HG03280 (cell line): ENCODE data around the gene EBF3.

Experiments
- ATAC-seq: cut with Tn5 transposase; IDR thresholded peaks from one replicate; pipeline ENCODE4 v1.9.1; 2021; ENCODE audit warnings: mild to moderate bottlenecking, moderate library complexity; ENCODE audit not compliant: unreplicated experiment

EBF3 gene

DNA sequence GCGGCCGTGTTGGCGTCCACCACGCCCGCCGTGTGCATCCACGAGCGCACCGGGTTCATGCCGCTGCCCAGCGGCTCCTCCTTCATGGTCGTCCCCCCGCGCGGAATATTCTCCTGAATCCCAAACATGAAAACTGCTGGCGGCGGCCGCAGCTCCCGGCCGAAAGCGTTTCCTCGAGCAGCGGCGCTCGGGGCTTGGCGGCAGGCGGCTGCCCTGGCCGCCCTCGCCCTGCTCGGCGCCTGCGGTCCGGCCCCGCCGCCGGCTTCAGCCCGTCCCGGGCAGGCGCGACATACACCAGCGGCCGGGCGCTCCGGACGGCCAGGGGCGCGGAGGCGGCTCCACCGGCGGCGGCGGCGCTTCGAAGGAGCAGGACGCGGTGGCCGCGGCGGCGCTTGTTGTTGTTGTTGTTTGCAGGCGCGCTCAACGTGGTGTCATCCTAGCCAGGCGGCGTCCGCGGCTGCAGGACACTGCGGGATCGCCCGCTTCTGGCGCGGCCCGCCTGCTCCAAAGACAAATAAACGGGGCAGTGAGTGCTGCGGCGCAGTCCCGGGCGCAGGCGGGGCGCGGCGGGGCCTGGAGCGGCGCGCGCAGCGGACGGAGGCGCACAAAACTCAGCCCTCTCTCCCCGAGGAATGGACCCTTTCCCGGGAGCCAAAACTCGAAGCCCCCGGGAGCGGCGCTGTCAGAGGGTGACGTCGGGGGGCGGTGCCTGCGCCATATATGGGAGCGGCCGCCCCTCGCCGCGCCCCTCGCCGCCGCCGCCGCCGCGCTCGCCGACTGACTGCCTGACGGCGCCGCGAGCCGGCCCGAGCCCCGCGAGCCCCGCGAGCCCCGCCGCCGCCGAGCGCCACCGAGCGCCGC lies at the start of gene EBF3:
TSS of gene EBF3 (minus strand) at position 634 of the 861 bp plus-strand sequence. CDS start at position 128, 506 bp downstream.
- no peak for ATAC-seq

DNA sequence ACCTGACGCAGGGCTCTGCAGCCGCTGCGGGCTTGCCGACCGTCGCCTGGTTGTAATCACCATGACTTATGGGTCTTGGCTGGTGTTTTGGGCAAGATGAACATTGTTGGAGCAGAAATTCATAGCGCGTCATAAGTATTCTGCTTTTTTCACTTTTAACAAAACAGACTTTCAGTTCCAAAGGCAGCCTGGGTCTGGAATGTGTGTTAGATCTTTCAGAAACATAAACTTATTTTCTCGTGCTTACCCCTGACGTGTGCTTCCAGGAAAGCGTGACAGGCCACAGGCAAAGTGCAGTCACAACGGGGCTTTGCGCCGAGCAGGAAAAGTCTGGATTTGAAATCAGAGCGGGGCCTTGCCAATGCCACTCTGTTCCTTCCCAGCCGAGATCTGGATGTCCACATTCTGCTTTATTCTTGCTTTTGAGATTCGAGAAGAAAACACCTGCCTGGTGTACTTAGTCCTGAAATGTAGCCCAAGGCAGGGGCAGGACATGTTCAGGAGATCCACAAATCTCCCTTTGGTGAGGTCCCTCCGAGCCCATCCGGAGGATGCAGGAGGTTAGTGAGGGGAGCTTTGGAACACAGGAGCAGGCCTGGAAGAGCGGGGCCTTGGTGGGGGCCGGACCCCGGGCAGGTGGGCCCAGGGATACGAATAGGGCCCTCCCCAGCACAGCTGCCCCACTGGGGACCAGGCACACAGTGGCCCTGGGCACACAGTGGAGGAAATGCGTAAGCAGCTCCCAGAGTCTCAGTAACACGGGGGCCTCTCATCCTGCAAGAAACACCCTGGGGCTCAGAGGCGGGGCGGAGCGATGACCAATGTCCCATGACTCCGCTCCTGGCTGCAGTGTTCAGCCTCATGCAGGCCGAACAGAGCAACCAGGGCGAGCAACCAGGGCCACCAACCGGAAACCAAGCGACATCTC lies 49.5 kb upstream of the EBF3 start:
- no peak for ATAC-seq

DNA sequence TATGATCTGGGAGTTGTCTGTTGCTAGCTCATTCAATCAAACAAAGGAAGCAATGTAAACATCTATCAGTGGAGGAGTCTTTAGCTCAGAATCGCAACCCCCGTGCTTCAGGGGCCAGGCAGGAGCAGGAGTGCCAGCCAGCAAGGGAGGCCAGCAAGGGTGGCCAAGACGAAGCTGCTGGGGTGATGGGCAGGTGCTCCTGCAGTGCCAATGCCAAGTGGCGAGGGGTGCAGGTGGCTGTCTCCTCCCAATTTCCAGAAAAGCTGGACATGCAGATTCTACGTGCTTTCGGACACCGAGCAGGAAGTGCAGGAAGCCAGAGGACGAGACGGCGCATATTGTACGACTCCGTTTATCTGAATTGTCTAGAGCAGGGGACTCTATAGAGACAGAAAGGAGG lies 48.1 kb upstream of the EBF3 start:
- ATAC-seq: no peak

- no peak for ATAC-seq
These were observed 46.6 kb upstream of the EBF3 start for GRCh38 chr10:130010653-130011052.

DNA sequence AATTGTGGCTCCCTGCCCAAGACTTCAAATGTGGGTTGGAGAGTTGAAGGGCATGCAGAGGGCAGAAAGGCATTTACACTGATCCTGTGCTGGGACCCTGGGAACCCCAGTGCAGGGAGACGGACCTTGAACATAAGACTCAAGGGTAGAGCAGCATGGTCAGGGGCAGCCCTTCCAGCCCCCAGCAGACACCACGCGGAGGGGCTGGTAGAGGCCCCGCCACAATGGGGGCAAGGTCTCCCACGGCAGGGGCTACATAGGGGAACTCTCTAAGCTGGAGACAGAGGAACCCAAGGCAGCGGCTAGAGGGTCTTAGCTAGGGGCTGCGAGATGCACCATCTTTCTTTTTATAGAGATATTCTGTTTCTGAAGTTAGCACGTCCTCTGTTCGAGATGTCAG lies 45.2 kb upstream of the EBF3 start:
- no peak for ATAC-seq

DNA sequence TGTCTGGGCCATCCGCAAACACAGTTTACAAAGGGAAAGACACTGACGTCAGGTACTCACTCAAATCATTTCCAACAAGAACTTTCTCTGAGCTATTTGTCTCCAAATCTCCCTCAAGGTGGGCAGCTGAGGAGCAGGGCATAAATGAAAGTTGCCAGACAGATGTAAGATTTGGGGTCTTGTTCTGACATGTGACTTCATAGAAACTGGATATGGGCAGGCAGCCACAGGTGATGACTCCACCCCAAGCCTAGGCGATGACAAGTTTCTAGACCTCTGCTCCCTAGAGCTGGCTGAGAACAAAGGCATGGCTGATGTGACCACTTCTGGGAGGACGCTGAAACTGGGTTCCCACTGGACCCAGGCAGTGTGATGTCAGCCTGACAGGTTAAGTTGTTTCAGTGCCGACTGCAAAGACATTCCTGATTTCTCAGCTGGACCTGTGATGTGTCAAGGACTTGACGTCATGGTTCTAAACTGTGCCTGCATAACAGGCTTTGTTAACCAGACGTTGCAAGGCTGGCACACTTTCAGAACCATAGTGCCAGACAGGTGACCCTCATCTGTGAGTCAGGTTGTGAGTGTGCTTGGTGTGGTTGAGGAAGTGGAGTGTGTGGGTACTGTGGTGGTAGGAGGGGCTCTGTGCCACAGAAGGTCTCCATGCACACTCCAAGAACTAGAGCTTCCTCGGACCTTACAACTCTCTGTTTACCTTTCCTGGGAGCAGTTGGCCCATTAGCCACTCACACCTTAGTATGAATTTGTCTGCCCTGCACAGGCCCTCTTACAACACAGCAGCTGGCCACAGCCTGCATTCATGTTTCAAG lies 39.9 kb upstream of the EBF3 start:
- ATAC-seq: no peak

GRCh38 chr10:130003166-130003565 lies 39.1 kb upstream of the EBF3 start:
- no peak for ATAC-seq

- no peak for ATAC-seq
These were observed 38.5 kb upstream of the EBF3 start for GRCh38 chr10:130002606-130003005.

DNA sequence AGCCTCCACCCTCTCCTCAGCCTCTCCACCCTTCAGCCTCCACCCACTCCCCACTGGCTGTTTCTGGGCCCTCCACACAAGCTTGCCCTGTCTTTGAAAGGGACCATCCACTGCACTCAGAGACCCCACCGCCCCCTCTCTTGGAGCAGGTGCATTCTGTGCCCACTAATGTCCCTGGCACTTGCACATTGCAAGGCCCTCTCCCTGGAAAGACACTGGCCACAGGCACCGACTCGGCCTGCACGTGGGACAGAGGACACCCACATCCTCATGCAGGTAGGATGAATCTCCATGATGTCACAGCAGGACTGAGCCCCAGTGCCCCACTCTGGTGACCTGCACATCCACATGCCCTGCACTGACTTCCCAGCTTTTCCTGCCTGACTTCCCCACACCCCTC lies 36.8 kb upstream of the EBF3 start:
- no peak for ATAC-seq

DNA sequence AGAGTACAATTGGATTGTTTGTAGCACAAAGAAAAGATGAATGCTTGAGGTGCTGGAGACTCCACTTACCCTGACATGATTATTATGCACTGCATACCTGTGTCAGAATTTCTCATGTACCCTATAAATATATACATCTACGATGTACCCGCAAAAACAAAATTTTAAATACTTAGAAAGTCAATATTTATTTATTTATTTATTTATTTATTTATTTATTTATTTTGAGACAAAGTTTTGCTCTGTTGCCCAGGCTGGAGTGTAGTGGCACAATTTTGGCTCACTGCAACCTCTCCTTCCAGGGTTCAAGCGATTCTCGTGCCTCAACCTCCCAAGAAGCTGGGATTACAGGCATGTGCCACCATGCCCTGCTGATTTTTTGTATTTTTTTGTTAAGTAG lies 35.1 kb upstream of the EBF3 start:
- ATAC-seq: no peak

- ATAC-seq: no peak
These were observed 29.5 kb upstream of the EBF3 start for GRCh38 chr10:129993621-129994020.

DNA sequence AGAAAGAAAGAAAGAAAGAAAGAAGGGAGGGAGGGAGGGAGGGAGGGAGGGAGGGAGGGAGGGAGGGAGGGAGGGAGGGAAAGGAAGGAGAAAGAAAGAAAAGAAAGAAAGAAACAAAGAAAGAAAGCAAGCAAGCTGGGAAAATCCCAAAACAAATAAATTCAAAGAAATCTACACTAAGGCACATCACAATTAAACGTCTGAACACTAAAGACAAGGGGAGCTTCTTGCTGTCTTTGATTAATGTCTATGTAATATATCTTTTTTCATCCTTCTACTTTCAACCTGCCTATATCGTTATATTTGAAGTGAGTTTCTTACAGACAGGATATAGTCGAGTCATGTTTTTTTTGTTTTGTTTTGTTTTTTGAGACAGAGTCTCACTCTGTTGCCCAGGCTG lies 28.3 kb upstream of the EBF3 start:
- ATAC-seq: no peak

DNA sequence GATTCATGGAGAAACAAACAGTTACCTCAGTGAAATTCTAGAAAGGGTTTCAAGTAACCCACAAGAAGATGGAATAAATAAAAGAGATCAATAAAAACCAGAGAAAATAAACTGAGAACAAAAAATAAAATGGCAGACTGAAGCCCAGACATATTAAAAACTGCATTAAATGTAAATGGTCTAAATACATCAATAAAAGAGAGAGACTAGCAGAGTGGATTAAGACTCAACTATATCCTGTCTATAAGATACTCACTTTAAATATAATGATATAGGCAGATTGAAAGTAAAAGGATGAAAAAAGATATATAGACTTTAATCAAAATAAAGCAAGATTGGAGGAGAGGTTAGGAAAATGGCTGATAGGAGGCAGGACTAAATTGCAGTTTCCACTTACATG lies 18.8 kb upstream of the EBF3 start:
- no peak for ATAC-seq

GRCh38 chr10:129978980-129979379 lies 14.9 kb upstream of the EBF3 start:
- no peak for ATAC-seq

- no peak for ATAC-seq
These were observed 14.2 kb upstream of the EBF3 start for GRCh38 chr10:129978322-129978721.

DNA sequence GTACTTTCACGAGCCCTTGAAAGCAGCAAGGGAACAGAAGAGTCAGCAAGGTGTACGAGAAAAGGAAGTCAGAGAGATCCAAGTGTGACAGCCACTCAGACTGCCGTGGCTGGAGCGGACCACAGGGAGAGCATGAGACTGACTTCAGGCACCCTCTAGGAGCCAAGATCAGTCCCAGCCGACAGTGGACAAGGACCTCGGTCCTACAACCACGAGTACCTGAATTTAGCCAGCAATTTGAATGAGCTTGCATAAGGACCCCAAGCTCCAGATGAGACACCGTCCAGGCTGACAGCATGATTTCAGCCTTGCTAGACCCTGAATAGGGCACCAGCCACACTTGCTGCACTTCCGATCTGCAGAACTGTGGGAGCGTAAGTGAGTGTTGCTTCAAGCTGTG lies 13.7 kb upstream of the EBF3 start:
- no peak for ATAC-seq

DNA sequence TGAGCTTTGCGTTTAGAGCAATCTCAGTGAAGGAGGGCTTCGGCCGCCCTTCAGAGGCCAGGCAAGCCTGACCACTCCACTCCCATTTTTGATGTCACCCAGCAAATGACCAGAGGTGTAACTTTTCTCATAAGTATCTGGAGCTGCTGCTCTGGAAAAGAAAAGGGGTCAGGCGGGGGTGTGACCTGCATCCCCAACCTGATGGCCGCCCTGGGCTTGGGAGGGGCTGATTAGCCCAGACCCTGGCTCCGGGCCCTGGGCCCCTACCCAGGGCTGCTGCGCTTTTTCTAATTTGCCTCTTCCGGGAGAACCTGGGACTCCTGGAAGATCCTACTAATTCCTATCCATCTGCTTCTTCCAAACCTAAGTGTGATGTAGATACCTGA lies 9.6 kb upstream of the EBF3 start:
- ATAC-seq: no peak

DNA sequence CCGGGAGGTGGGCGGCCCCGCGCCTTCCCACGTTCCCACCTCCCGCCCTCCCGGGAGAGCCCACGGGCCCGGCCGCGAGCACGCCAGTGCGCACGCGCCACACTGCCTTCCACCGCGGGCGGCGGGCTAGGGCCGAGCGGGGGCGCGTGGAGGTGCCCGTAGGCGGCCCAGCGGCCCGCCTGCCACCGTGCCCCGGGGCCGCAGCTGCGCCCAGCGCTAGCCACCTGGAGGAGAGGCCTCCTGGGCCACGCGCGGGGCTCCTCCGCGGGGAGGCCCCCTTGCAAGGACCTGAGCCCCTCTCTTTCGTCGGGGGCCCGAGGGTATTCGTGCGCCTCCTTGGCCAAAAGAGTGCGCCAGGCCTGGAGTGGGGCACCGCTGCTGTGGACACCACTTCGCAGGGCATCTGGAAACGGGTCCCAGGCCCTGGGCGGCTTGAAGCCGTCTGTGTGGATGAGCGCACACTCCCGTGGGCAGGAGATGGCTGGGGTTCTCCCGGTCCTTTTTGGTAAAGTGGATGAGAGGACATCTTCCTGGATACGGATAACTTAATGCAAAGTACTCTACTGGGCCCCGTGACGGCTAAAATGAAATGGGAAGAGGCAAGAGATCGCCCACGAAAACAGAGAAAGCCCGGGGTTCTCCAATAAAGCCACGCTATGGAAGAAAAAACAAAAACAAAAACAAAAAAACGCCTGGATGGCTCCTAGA lies 9.0 kb upstream of the EBF3 start:
- ATAC-seq: no peak

GRCh38 chr10:129972145-129972965 lies 8.3 kb upstream of the EBF3 start:
- no peak for ATAC-seq
